ENCODE measurements around the gene AMFR. TPM values are rescaled to one million over a fixed set of nuclear protein-coding genes. Genes with fewer than 3 reads are reported as not detected.

AMFR gene
- total RNA-seq, 2 experiments from 2014 or later: 35.9 to 41.6 TPM

GRCh38 chr16:56337131-56337857 lies 88.1 kb downstream of the AMFR start:
- ChIA-PET CTCF (interaction anchor here (1.0 kb wide), 1 partner anchor 19 kb away, joined by 3 read pairs; no protein-coding TSS in a partner anchor), POLR2A (no interaction called here)
- H3K27me3 Mint-ChIP-seq: no peaks in the 10 kb centered on the region
- no peaks in the 10 kb centered on the region for H3K36me3 Mint-ChIP-seq (ENCODE audit: low read depth)
- no peak overlapping the region for H3K4me3 Mint-ChIP-seq
- no peak overlapping the region for H3K27ac Mint-ChIP-seq
- H3K9me3 Mint-ChIP-seq: no peaks in the 10 kb centered on the region
- intact Hi-C loops (cut with micrococcal nuclease): no loop called here
- H3K4me1 Mint-ChIP-seq (ENCODE audit: low read depth): no peaks in the 10 kb centered on the region
- no peak for TF ChIP-seq CTCF (IDR thresholded peaks at IDR 0.05)
- no peak for DNase-seq
- ATAC-seq: no peak

GRCh38 chr16:56336711-56337110 lies 88.6 kb downstream of the AMFR start:
- Mint-ChIP-seq H3K4me1 (ENCODE audit: low read depth) (no peaks in the 10 kb centered on the region), H3K27ac (no peak overlapping the region), H3K27me3 (no peaks in the 10 kb centered on the region), H3K9me3 (no peaks in the 10 kb centered on the region), H3K36me3 (ENCODE audit: low read depth) (no peaks in the 10 kb centered on the region), H3K4me3 (no peak overlapping the region)
- POLR2A ChIA-PET: no interaction called here
- no peak for ATAC-seq
- CTCF ChIA-PET: no interaction called here
- TF ChIP-seq CTCF (IDR thresholded peaks at IDR 0.05): no peak
- DNase-seq: no peak
- intact Hi-C loops (cut with micrococcal nuclease): no loop called here

- POLR2A ChIA-PET: no interaction called here
- Mint-ChIP-seq H3K27me3 (no peaks in the 10 kb centered on the region), H3K9me3 (no peaks in the 10 kb centered on the region), H3K4me3 (no peak overlapping the region), H3K27ac (no peak overlapping the region), H3K4me1 (ENCODE audit: low read depth) (no peaks in the 10 kb centered on the region), H3K36me3 (ENCODE audit: low read depth) (no peaks in the 10 kb centered on the region)
- DNase-seq: no peak
- ATAC-seq: no peak
- intact Hi-C loops (cut with micrococcal nuclease): no loop called here
- CTCF ChIA-PET: interaction anchor here (1.5 kb wide), 1 partner anchor 134 kb away, joined by 3 read pairs; no protein-coding TSS in a partner anchor
- TF ChIP-seq CTCF (IDR thresholded peaks at IDR 0.05): no peak
Measured at GRCh38 chr16:56336071-56336688, 89.2 kb downstream of the AMFR start.

- no peaks in the 10 kb centered on the region for H3K36me3 Mint-ChIP-seq (ENCODE audit: low read depth)
- DNase-seq (no peak), ATAC-seq (no peak)
- no peak overlapping the region for H3K27ac Mint-ChIP-seq
- H3K27me3 Mint-ChIP-seq: no peaks in the 10 kb centered on the region
- intact Hi-C loops (cut with micrococcal nuclease): no loop called here
- POLR2A ChIA-PET: no interaction called here
- H3K9me3 Mint-ChIP-seq: no peaks in the 10 kb centered on the region
- no peaks in the 10 kb centered on the region for H3K4me1 Mint-ChIP-seq (ENCODE audit: low read depth)
- CTCF ChIA-PET: interaction anchor here (0.6 to 1.5 kb wide), 2 partner anchors 16 to 132 kb away, joined by 3 read pairs; no protein-coding TSS in a partner anchor
- no peak overlapping the region for H3K4me3 Mint-ChIP-seq
- no peak for TF ChIP-seq CTCF (IDR thresholded peaks at IDR 0.05)
Measured at GRCh38 chr16:56334761-56335160, 90.6 kb downstream of the AMFR start.

GRCh38 chr16:56332464-56333079 lies 92.8 kb downstream of the AMFR start:
- Mint-ChIP-seq H3K4me3 (no peak overlapping the region), H3K27ac (no peak overlapping the region), H3K4me1 (ENCODE audit: low read depth) (no peaks in the 10 kb centered on the region), H3K36me3 (ENCODE audit: low read depth) (no peaks in the 10 kb centered on the region), H3K27me3 (no peaks in the 10 kb centered on the region), H3K9me3 (no peaks in the 10 kb centered on the region)
- no peak for ATAC-seq
- CTCF ChIA-PET: interaction anchor here (1.8 kb wide), 1 partner anchor 11 kb away, joined by 4 read pairs; no protein-coding TSS in a partner anchor
- POLR2A ChIA-PET: no interaction called here
- TF ChIP-seq CTCF (IDR thresholded peaks at IDR 0.05): no peak
- peak; percentile 37 for DNase-seq
- intact Hi-C loops (cut with micrococcal nuclease): no loop called here

All from activated CD8-positive, alpha-beta T cell treated with anti-CD3 and anti-CD28 coated beads for 36 hours (primary cell).